Transverse colon (tissue), 4 donors: ENCODE results near the gene ALKBH3. TPM values are rescaled to one million over a fixed set of nuclear protein-coding genes. Genes with fewer than 3 reads are reported as not detected.
A peak's percentile ranks its signal among the peaks of the same experiment; 100 is the strongest.

ENCODE experiments used
- DNase-seq: peaks from one replicate; pipeline ENCODE4 v3.0.0-alpha.2; 2019
- H3K27ac ChIP-seq, 4 donors: fragments of 200-600 bp; sonication (generic); 2 replicates each; pipeline ENCODE4 v1.5.1; 2016 to 2018; ENCODE audit warnings: inconsistent platforms in 4 of 4
- H3K27me3 ChIP-seq: fragments of 200-600 bp; sonication (generic); 2 replicates; pipeline ENCODE4 v1.5.1; 2017; ENCODE audit warnings: inconsistent platforms
- H3K36me3 ChIP-seq, 4 donors: fragments of 200-600 bp; sonication (generic); 2 replicates each; pipeline ENCODE4 v1.5.1; 2017 to 2019; ENCODE audit warnings: inconsistent platforms in 4 of 4
- H3K4me1 ChIP-seq, 4 donors: fragments of 200-600 bp; sonication (generic); 2 replicates each; pipeline ENCODE4 v1.5.1; 2017 to 2020; ENCODE audit warnings: inconsistent platforms in 4 of 4
- H3K4me3 ChIP-seq, 4 donors: fragments of 200-600 bp; sonication (generic); 1 replicate in 1 of 4; 2 replicates in 3 of 4; pipeline versions ENCODE4 v1.5.1 to v1.6.1; 2017 to 2019; ENCODE audit warnings: inconsistent platforms in 4 of 4
- H3K9me3 ChIP-seq, 2 donors: fragments of 200-600 bp; sonication (generic); 2 replicates each; pipeline ENCODE4 v1.5.1; 2017 to 2019; ENCODE audit warnings: inconsistent platforms in 2 of 2
- EP300 ChIP-seq: sonication (generic); formaldehyde crosslinking; IDR thresholded peaks from one replicate; pipeline ENCODE4 v1.6.1; 2017; ENCODE audit warnings: antibody characterized with exemption, low read depth
- POLR2A ChIP-seq: fragments of 450-650 bp; IDR thresholded peaks from one replicate; pipeline ENCODE4 v1.6.1; 2016; ENCODE audit warnings: antibody characterized with exemption, mild to moderate bottlenecking, moderate library complexity
- POLR2AphosphoS5 ChIP-seq, 3 donors: sonication (generic); formaldehyde crosslinking; IDR thresholded peaks; one replicate each; pipeline ENCODE4 v1.6.1; 2016; ENCODE audit warnings: antibody characterized with exemption in 3 of 3
- WGBS, 2 donors: methylation state at CpG; one replicate each; pipeline ENCODE4 v1.1.5; 2018; ENCODE audit warnings: low coverage in 1 of 2; 5-methylcytosine and 5-hydroxymethylcytosine counted together
- in situ Hi-C, 4 donors: fragments of 200-750 bp; cut with MboI; loops; one replicate each; pipeline versions ENCODE4 v1.15.0 to v1.15.1; 2017; ENCODE audit warnings: low sequenced_read_pairs in 3 of 4, low pct_ligation_motif_present in 1 of 4, low pct_unique_long_range_greater_than_20kb in 1 of 4
- intact Hi-C: fragments of 100-400 bp; cut with DNase I; formaldehyde crosslinking; loops from one replicate; pipeline ENCODE4 v1.15.1; 2023; ENCODE audit warnings: low total_unique reads
- total RNA-seq, 4 donors: library from RNA; depleted of rRNA; stranded (reverse); fragments of >200 nt; gene quantifications; one replicate each; pipeline ENCODE4 v1.1.0, GENCODE V29; 2016
- TF ChIP-seq, protein P1 (sequence below), 5 experiments: fragments of 200-600 bp in 3 of 5; fragments of 450-650 bp in 2 of 5; sonication (generic) in 3 of 5; IDR thresholded peaks; 1 replicate in 2 of 5; 2 replicates in 3 of 5; pipeline ENCODE4 v1.5.1; 2016 to 2017; ENCODE audit warnings: antibody characterized with exemption in 5 of 5, inconsistent platforms in 3 of 5, mild to moderate bottlenecking in 2 of 5, moderate library complexity in 1 of 5

Gene ALKBH3
- total RNA-seq, 4 donors from 2014 or later: 7.2 to 27.6 (median 23.5) TPM

DNA sequence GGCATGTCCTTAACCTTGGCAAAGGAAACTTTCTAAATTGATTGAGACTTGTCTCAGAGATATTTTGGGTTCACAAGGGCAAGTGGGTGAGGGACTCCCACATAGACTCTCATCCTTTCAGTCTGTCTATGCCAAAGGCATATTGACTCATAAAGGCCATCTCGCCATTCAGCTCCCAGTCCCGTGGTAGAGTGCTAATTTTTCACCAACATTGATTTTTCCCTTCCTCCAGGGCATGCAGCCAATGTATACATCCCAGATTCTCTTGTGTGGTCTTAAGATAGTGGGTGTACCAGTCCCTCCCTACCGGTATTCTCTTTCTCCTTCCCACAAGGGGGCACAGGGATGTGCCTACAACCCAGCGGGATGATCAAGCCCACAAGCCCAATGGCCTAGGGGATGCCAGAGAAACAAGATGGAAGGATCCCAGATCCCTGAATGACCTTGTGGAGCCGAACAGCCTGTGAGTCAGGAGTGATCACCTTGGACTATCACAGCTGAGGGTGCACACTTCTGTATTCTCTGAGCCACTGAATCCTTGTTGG is 69.8 kb downstream of the ALKBH3 start:
- TF ChIP-seq, protein P1, sequence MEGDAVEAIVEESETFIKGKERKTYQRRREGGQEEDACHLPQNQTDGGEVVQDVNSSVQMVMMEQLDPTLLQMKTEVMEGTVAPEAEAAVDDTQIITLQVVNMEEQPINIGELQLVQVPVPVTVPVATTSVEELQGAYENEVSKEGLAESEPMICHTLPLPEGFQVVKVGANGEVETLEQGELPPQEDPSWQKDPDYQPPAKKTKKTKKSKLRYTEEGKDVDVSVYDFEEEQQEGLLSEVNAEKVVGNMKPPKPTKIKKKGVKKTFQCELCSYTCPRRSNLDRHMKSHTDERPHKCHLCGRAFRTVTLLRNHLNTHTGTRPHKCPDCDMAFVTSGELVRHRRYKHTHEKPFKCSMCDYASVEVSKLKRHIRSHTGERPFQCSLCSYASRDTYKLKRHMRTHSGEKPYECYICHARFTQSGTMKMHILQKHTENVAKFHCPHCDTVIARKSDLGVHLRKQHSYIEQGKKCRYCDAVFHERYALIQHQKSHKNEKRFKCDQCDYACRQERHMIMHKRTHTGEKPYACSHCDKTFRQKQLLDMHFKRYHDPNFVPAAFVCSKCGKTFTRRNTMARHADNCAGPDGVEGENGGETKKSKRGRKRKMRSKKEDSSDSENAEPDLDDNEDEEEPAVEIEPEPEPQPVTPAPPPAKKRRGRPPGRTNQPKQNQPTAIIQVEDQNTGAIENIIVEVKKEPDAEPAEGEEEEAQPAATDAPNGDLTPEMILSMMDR (IDR thresholded peaks at IDR 0.05): no peak
- no peak for TF ChIP-seq EP300
- peak in 1 of 3 donors; percentile 4 for TF ChIP-seq POLR2AphosphoS5 (IDR thresholded peaks at IDR 0.05)
- no peak for TF ChIP-seq POLR2A
- in situ Hi-C loops: no loop called here
- intact Hi-C loops: no loop called here
- H3K27me3 ChIP-seq: peaks cover 4% of the 10 kb centered on the region
- WGBS, 2 donors: 55 to 73% methylated on average over 2 to 5 of the region's 5 CpGs
- H3K27ac ChIP-seq: no peak overlapping the region
- H3K4me1 ChIP-seq: no peaks in the 10 kb centered on the region
- H3K9me3 ChIP-seq: no peaks in the 10 kb centered on the region
- no peak for DNase-seq
- no peaks in the 10 kb centered on the region for H3K36me3 ChIP-seq
- no peak overlapping the region for H3K4me3 ChIP-seq

DNA sequence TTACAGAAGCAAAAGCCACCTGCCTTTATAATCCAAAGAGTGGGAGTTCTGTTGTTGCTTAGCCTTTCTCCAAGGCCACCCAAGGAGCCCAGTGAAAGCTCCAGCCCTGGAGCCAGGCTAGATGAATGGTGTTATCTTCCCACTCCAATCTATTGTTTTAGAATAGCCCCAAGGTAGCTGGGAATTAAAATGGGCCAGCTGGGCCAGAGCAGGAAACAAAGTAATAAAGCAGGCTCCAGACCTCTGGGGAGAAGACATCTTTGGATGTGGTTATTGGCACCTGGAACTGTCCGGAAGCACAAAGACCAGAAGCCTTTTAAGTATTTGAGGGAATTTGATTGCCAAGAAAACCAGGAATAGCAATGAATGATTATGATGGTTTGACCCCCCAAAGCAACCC is 70.6 kb downstream of the ALKBH3 start:
- no peak for DNase-seq
- intact Hi-C loops: no loop called here
- H3K4me1 ChIP-seq: no peaks in the 10 kb centered on the region
- no peaks in the 10 kb centered on the region for H3K9me3 ChIP-seq
- no peak overlapping the region for H3K4me3 ChIP-seq
- no peaks in the 10 kb centered on the region for H3K27me3 ChIP-seq
- no peaks in the 10 kb centered on the region for H3K36me3 ChIP-seq
- in situ Hi-C loops: no loop called here
- no peak for TF ChIP-seq EP300
- TF ChIP-seq POLR2AphosphoS5 (IDR thresholded peaks at IDR 0.05): no peak
- TF ChIP-seq, protein P1 (IDR thresholded peaks at IDR 0.05): no peak
- no peak for TF ChIP-seq POLR2A
- WGBS, 2 donors: 67 to 81% methylated on average over 1 of the region's 1 CpG
- no peak overlapping the region for H3K27ac ChIP-seq

DNA sequence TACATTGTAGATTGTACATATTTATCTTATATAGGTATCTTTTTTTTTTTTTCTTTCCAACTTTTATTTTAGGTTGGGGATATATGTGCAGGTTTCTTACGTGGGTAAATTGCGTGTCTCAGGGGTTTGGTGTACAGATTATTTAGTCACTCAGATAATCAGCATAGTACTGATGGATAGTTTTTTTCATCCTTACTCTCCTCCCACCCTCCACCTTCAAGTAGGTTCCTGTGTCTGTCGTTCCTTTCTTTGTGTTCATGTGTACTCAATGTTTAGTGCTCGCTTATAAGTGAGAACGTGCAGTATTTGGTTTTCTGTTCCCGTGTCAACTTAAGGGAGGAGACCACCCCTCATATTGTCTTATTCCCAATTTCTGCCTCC is 71.4 kb downstream of the ALKBH3 start:
- Histone ChIP-seq H3K27ac (no peak overlapping the region), H3K4me3 (no peak overlapping the region), H3K36me3 (no peaks in the 10 kb centered on the region), H3K9me3 (no peaks in the 10 kb centered on the region), H3K27me3 (no peaks in the 10 kb centered on the region), H3K4me1 (no peaks in the 10 kb centered on the region)
- 88 to 98% methylated on average over 5 to 6 of the region's 6 CpGs for WGBS, 2 donors
- DNase-seq: no peak
- TF ChIP-seq POLR2A: no peak
- no peak for TF ChIP-seq EP300
- TF ChIP-seq, protein P1 (IDR thresholded peaks at IDR 0.05): no peak
- TF ChIP-seq POLR2AphosphoS5 (IDR thresholded peaks at IDR 0.05): no peak
- intact Hi-C loops: no loop called here
- in situ Hi-C loops: no loop called here

DNA sequence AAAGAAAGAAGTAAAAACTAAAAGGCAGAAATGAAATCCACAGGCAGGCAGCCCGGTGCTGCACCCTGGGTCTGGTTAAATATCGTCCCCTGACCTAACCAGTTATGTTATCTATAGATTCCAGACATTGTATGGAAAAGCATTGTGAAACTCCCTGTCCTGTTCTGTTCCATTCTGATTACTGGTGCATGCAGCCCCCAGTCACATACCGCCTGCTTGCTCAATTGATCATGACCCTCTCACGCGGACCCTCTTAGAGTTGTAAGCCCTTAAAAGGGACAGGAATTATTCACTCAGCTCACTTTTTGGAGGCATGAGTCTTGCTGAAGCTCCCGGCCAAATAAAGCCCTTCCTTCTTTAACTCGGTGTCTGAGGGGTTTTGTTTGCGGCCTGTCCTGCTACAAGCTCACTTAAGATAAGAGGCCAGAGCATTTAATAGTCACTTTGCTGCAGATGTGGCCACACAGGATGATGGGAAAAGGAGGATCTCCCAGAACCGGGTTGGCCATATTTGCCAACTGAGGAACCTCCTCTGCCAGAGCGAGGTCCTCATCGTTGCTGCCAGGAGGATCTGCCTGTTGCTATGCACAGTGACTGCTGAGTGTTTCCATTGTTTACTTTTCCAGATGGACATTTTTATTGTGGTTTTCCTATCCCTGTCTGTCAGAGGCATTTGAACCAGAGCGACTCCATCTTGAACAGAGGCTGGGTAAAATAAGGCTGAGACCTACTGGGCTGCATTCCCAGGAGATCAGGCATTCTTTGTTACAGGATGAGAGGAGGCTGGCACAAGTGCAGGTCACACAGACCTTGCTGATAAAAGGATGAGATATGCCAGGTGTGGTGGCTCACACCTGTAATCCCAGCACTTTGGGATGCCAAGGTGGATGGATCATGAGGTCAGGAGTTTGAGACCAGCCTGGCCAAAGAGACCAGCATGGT is 72.0 kb downstream of the ALKBH3 start:
- H3K4me1 ChIP-seq: no peaks in the 10 kb centered on the region
- intact Hi-C loops: no loop called here
- H3K27ac ChIP-seq: no peak overlapping the region
- DNase-seq: no peak
- in situ Hi-C loops: no loop called here
- H3K36me3 ChIP-seq: no peaks in the 10 kb centered on the region
- H3K9me3 ChIP-seq: no peaks in the 10 kb centered on the region
- WGBS, 2 donors: 69 to 84% methylated on average over 6 to 12 of the region's 12 CpGs
- no peak for TF ChIP-seq EP300
- TF ChIP-seq, protein P1 (IDR thresholded peaks at IDR 0.05): no peak
- no peak for TF ChIP-seq POLR2A
- no peak for TF ChIP-seq POLR2AphosphoS5 (IDR thresholded peaks at IDR 0.05)
- H3K4me3 ChIP-seq: no peak overlapping the region
- H3K27me3 ChIP-seq: no peaks in the 10 kb centered on the region
